WTC11 (cell line): ENCODE results near the gene OGDH. TPM values are rescaled to one million over a fixed set of nuclear protein-coding genes. Genes with fewer than 3 reads are reported as not detected.

Experiments used
- ATAC-seq: fragments of 200-7000 bp; cut with Tn5 transposase; 2 replicates; pipeline ENCODE4 v1.10.0; 2021; ENCODE audit warnings: mild to moderate bottlenecking, moderate library complexity
- CTCF ChIA-PET: fragments of 300-600 bp; sonication (Branson Sonifier 250); formaldehyde crosslinking; loops from one replicate; lab custom pipeline; 2021; ENCODE audit warnings: antibody characterized with exemption; lab: Charles Lee
- POLR2A ChIA-PET: fragments of 350-600 bp; sonication (Branson Sonifier 250); formaldehyde crosslinking; loops from one replicate; lab custom pipeline; 2021; ENCODE audit warnings: antibody characterized with exemption; lab: Charles Lee
- DNase-seq: peaks from one replicate; pipeline ENCODE4 v3.0.0; 2021; ENCODE audit warnings: low spot score
- H3K27ac Mint-ChIP-seq: 2 replicates; pipeline ENCODE4 v1.8.0; 2021; ENCODE audit warnings: mixed read lengths
- H3K27me3 Mint-ChIP-seq: 2 replicates; pipeline ENCODE4 v1.8.0; 2021; ENCODE audit warnings: low read depth, mild to moderate bottlenecking, moderate library complexity, mixed read lengths
- H3K36me3 Mint-ChIP-seq: 2 replicates; pipeline ENCODE4 v1.8.0; 2021; ENCODE audit warnings: mixed read lengths
- H3K4me1 Mint-ChIP-seq: 2 replicates; pipeline ENCODE4 v1.8.0; 2022; ENCODE audit warnings: mixed read lengths
- H3K4me3 Mint-ChIP-seq: 2 replicates; pipeline ENCODE4 v1.8.0; 2021; ENCODE audit warnings: mild to moderate bottlenecking, moderate library complexity, mixed read lengths
- H3K9me3 Mint-ChIP-seq: 2 replicates; pipeline ENCODE4 v1.8.0; 2021; ENCODE audit warnings: mixed read lengths
- ATF1 ChIP-seq: sonication (generic); formaldehyde crosslinking; IDR thresholded peaks from 2 replicates; pipeline ENCODE4 v1.8.1; 2023; ENCODE audit warnings: mild to moderate bottlenecking, moderate library complexity, missing genetic modification reagents
- CBFB ChIP-seq: sonication (generic); formaldehyde crosslinking; IDR thresholded peaks from 2 replicates; pipeline ENCODE4 v1.8.1; 2022; ENCODE audit warnings: mild to moderate bottlenecking, low read depth, missing genetic modification reagents
- EMX1 ChIP-seq: fragments of 250-450 bp; sonication (Bioruptor Pico); IDR thresholded peaks from 2 replicates; pipeline ENCODE4 v1.8.0; 2021; ENCODE audit warnings: mild to moderate bottlenecking
- ETV6 ChIP-seq: sonication (generic); formaldehyde crosslinking; IDR thresholded peaks from 2 replicates; pipeline ENCODE4 v1.8.1; 2022; ENCODE audit warnings: mild to moderate bottlenecking, missing genetic modification reagents
- HMGA2 ChIP-seq: fragments of 250-450 bp; sonication (Bioruptor Pico); IDR thresholded peaks from 2 replicates; pipeline ENCODE4 v1.4.0; 2021; ENCODE audit warnings: mild to moderate bottlenecking, moderate library complexity
- JAZF1 ChIP-seq: fragments of 250-450 bp; sonication (Bioruptor Pico); IDR thresholded peaks from 2 replicates; pipeline ENCODE4 v1.9.0; 2021; ENCODE audit warnings: moderate library complexity, mild to moderate bottlenecking, inconsistent platforms
- NFATC4 ChIP-seq: fragments of 250-450 bp; sonication (Bioruptor Pico); IDR thresholded peaks from 2 replicates; pipeline ENCODE4 v1.9.0; 2021; ENCODE audit warnings: mild to moderate bottlenecking
- NR2C2 ChIP-seq: sonication (generic); formaldehyde crosslinking; IDR thresholded peaks from 2 replicates; pipeline ENCODE4 v1.8.0; 2022; ENCODE audit warnings: mild to moderate bottlenecking, missing genetic modification reagents
- RELA ChIP-seq: sonication (generic); formaldehyde crosslinking; IDR thresholded peaks from 2 replicates; pipeline ENCODE4 v1.8.1; 2022; ENCODE audit warnings: missing genetic modification reagents, mild to moderate bottlenecking, borderline replicate concordance
- SMAD3 ChIP-seq: sonication (generic); formaldehyde crosslinking; IDR thresholded peaks from 2 replicates; pipeline ENCODE4 v1.8.0; 2022; ENCODE audit warnings: missing genetic modification reagents, mild to moderate bottlenecking, borderline replicate concordance
- TCF7 ChIP-seq: sonication (generic); formaldehyde crosslinking; IDR thresholded peaks from 2 replicates; pipeline ENCODE4 v1.8.0; 2022; ENCODE audit warnings: mild to moderate bottlenecking, low read depth, missing genetic modification reagents, moderate library complexity
- ZNF121 ChIP-seq: sonication (generic); formaldehyde crosslinking; IDR thresholded peaks from 2 replicates; pipeline ENCODE4 v1.8.0; 2023; ENCODE audit warnings: missing genetic modification reagents
- ZNF138 ChIP-seq: sonication (generic); formaldehyde crosslinking; conservative IDR thresholded peaks from 2 replicates; pipeline ENCODE4 v1.8.1; 2022; ENCODE audit warnings: mild to moderate bottlenecking, moderate library complexity, missing genetic modification reagents
- ZNF416 ChIP-seq: fragments of 250-450 bp; sonication (Bioruptor Pico); IDR thresholded peaks from 2 replicates; pipeline ENCODE4 v1.9.0; 2021; ENCODE audit warnings: mild to moderate bottlenecking, inconsistent platforms
- ZNF423 ChIP-seq: fragments of 250-450 bp; sonication (Bioruptor Pico); IDR thresholded peaks from 2 replicates; pipeline ENCODE4 v2.1.2; 2022; ENCODE audit warnings: mild to moderate bottlenecking, moderate library complexity
- total RNA-seq: library from RNA; stranded (reverse); gene quantifications from 3 replicates; pipeline ENCODE4 v1.2.3, GENCODE V29; 2021
- TF ChIP-seq, protein P1 (sequence below): fragments of 250-450 bp; sonication (Bioruptor Pico); IDR thresholded peaks from 2 replicates; pipeline ENCODE4 v1.9.0; 2021; ENCODE audit warnings: mild to moderate bottlenecking
- TF ChIP-seq, protein P2 (sequence below): sonication (generic); formaldehyde crosslinking; IDR thresholded peaks from 2 replicates; pipeline ENCODE4 v1.8.1; 2023; ENCODE audit warnings: mild to moderate bottlenecking, moderate library complexity, missing genetic modification reagents
- TF ChIP-seq, protein P3 (sequence below): sonication (generic); formaldehyde crosslinking; IDR thresholded peaks from 2 replicates; pipeline ENCODE4 v1.8.1; 2023; ENCODE audit warnings: mild to moderate bottlenecking, missing genetic modification reagents, moderate library complexity
- TF ChIP-seq, protein P4 (sequence below): sonication (generic); formaldehyde crosslinking; IDR thresholded peaks from 2 replicates; pipeline ENCODE4 v1.8.1; 2023; ENCODE audit warnings: mild to moderate bottlenecking, missing genetic modification reagents, borderline replicate concordance
- TF ChIP-seq, protein P5 (sequence below): sonication (generic); formaldehyde crosslinking; IDR thresholded peaks from 2 replicates; pipeline ENCODE4 v1.8.1; 2022; ENCODE audit warnings: low read depth, missing genetic modification reagents, borderline replicate concordance
- TF ChIP-seq, protein P6 (sequence below): fragments of 250-450 bp; sonication (Bioruptor Pico); IDR thresholded peaks from 2 replicates; pipeline ENCODE4 v1.8.0; 2021; ENCODE audit warnings: mild to moderate bottlenecking
- TF ChIP-seq, protein P7 (sequence below): sonication (generic); formaldehyde crosslinking; IDR thresholded peaks from 2 replicates; pipeline ENCODE4 v1.8.1; 2022; ENCODE audit warnings: low read depth, mild to moderate bottlenecking, moderate library complexity, missing genetic modification reagents, borderline replicate concordance
- TF ChIP-seq, protein P8 (sequence below): sonication (generic); formaldehyde crosslinking; IDR thresholded peaks from 2 replicates; pipeline ENCODE4 v1.8.1; 2022; ENCODE audit warnings: missing genetic modification reagents, borderline replicate concordance

The OGDH gene
- total RNA-seq, 1 experiment from 2014 or later, result 79.6 TPM

DNA sequence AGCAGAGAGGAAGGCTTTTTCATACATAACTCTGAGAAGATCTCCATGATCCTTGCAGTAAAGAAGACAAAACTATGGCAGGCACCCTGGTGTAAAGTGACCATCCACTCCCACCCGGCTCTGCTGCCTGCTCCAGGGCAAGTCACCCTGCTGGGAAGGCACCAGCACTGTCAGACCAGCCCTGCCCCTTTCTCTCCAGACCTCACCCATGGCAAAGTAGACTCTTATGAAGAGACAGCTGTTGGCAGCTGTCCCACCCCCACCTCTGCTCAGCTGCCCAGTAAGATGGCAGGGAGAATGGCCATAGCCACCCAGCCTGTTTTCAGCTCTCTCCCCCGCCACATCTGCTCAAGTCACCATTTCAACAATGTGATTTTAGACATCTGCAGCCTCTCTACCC, 133.6 kb downstream of the OGDH start (continued):
- TF ChIP-seq, protein P1, sequence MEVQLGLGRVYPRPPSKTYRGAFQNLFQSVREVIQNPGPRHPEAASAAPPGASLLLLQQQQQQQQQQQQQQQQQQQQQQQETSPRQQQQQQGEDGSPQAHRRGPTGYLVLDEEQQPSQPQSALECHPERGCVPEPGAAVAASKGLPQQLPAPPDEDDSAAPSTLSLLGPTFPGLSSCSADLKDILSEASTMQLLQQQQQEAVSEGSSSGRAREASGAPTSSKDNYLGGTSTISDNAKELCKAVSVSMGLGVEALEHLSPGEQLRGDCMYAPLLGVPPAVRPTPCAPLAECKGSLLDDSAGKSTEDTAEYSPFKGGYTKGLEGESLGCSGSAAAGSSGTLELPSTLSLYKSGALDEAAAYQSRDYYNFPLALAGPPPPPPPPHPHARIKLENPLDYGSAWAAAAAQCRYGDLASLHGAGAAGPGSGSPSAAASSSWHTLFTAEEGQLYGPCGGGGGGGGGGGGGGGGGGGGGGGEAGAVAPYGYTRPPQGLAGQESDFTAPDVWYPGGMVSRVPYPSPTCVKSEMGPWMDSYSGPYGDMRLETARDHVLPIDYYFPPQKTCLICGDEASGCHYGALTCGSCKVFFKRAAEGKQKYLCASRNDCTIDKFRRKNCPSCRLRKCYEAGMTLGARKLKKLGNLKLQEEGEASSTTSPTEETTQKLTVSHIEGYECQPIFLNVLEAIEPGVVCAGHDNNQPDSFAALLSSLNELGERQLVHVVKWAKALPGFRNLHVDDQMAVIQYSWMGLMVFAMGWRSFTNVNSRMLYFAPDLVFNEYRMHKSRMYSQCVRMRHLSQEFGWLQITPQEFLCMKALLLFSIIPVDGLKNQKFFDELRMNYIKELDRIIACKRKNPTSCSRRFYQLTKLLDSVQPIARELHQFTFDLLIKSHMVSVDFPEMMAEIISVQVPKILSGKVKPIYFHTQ (CRISPR knock-in tag), result no peak
- TF ChIP-seq EMX1 (CRISPR knock-in tag) (no peak), ZNF423 (CRISPR knock-in tag) (no peak), ATF1 (no peak), NFATC4 (no peak), CBFB (CRISPR knock-in tag) (no peak), JAZF1 (no peak), SMAD3 (CRISPR knock-in tag) (no peak), ZNF138 (CRISPR knock-in tag) (no peak), NR2C2 (CRISPR knock-in tag) (no peak), ZNF121 (CRISPR knock-in tag) (no peak)
- TF ChIP-seq, protein P2, sequence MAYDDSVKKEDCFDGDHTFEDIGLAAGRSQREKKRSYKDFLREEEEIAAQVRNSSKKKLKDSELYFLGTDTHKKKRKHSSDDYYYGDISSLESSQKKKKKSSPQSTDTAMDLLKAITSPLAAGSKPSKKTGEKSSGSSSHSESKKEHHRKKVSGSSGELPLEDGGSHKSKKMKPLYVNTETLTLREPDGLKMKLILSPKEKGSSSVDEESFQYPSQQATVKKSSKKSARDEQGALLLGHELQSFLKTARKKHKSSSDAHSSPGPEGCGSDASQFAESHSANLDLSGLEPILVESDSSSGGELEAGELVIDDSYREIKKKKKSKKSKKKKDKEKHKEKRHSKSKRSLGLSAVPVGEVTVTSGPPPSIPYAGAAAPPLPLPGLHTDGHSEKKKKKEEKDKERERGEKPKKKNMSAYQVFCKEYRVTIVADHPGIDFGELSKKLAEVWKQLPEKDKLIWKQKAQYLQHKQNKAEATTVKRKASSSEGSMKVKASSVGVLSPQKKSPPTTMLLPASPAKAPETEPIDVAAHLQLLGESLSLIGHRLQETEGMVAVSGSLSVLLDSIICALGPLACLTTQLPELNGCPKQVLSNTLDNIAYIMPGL (CRISPR knock-in tag), result no peak
- TF ChIP-seq, protein P3, sequence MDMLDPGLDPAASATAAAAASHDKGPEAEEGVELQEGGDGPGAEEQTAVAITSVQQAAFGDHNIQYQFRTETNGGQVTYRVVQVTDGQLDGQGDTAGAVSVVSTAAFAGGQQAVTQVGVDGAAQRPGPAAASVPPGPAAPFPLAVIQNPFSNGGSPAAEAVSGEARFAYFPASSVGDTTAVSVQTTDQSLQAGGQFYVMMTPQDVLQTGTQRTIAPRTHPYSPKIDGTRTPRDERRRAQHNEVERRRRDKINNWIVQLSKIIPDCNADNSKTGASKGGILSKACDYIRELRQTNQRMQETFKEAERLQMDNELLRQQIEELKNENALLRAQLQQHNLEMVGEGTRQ (CRISPR knock-in tag), result no peak
- TF ChIP-seq, protein P4, sequence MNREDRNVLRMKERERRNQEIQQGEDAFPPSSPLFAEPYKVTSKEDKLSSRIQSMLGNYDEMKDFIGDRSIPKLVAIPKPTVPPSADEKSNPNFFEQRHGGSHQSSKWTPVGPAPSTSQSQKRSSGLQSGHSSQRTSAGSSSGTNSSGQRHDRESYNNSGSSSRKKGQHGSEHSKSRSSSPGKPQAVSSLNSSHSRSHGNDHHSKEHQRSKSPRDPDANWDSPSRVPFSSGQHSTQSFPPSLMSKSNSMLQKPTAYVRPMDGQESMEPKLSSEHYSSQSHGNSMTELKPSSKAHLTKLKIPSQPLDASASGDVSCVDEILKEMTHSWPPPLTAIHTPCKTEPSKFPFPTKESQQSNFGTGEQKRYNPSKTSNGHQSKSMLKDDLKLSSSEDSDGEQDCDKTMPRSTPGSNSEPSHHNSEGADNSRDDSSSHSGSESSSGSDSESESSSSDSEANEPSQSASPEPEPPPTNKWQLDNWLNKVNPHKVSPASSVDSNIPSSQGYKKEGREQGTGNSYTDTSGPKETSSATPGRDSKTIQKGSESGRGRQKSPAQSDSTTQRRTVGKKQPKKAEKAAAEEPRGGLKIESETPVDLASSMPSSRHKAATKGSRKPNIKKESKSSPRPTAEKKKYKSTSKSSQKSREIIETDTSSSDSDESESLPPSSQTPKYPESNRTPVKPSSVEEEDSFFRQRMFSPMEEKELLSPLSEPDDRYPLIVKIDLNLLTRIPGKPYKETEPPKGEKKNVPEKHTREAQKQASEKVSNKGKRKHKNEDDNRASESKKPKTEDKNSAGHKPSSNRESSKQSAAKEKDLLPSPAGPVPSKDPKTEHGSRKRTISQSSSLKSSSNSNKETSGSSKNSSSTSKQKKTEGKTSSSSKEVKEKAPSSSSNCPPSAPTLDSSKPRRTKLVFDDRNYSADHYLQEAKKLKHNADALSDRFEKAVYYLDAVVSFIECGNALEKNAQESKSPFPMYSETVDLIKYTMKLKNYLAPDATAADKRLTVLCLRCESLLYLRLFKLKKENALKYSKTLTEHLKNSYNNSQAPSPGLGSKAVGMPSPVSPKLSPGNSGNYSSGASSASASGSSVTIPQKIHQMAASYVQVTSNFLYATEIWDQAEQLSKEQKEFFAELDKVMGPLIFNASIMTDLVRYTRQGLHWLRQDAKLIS (CRISPR knock-in tag), result no peak
- TF ChIP-seq, all 79 proteins: peak for 0

DNA sequence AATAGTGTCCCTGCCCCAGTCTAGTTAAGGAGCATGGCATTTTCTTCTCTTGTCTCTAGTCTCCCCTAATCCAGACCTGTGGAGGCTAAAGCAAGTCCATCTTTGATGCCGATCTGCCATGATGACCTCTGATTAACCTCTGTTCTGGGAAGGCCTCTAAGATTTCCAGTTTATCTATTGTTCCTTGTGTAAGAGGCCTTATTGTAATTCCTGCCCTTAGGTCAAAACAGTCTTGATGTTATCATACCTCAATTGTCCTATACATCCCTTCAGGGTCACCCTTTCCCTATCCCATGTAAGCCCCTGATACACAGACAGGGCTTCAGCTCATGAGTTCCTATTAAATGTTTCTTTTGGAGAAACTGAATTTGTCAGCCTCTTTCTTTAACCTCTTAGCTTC, 137.3 kb downstream of the OGDH start:
- Mint-ChIP-seq H3K9me3 (no peaks in the 10 kb centered on the region), H3K27me3 (no peaks in the 10 kb centered on the region; the same call in 1 of the 2 replicates), H3K27ac (no peak overlapping the region), H3K36me3 (no peaks in the 10 kb centered on the region), H3K4me1 (peaks cover 5% of the 10 kb centered on the region), H3K4me3 (no peak overlapping the region)
- ChIA-PET POLR2A (no interaction called here), CTCF (no interaction called here)
- no peak for ATAC-seq
- DNase-seq, result no peak
- TF ChIP-seq, protein P5, sequence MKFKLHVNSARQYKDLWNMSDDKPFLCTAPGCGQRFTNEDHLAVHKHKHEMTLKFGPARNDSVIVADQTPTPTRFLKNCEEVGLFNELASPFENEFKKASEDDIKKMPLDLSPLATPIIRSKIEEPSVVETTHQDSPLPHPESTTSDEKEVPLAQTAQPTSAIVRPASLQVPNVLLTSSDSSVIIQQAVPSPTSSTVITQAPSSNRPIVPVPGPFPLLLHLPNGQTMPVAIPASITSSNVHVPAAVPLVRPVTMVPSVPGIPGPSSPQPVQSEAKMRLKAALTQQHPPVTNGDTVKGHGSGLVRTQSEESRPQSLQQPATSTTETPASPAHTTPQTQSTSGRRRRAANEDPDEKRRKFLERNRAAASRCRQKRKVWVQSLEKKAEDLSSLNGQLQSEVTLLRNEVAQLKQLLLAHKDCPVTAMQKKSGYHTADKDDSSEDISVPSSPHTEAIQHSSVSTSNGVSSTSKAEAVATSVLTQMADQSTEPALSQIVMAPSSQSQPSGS (CRISPR knock-in tag), result no peak
- TF ChIP-seq EMX1 (CRISPR knock-in tag), result no peak
- TF ChIP-seq, protein P6, sequence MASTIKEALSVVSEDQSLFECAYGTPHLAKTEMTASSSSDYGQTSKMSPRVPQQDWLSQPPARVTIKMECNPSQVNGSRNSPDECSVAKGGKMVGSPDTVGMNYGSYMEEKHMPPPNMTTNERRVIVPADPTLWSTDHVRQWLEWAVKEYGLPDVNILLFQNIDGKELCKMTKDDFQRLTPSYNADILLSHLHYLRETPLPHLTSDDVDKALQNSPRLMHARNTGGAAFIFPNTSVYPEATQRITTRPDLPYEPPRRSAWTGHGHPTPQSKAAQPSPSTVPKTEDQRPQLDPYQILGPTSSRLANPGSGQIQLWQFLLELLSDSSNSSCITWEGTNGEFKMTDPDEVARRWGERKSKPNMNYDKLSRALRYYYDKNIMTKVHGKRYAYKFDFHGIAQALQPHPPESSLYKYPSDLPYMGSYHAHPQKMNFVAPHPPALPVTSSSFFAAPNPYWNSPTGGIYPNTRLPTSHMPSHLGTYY (CRISPR knock-in tag), result no peak
- TF ChIP-seq, protein P7, sequence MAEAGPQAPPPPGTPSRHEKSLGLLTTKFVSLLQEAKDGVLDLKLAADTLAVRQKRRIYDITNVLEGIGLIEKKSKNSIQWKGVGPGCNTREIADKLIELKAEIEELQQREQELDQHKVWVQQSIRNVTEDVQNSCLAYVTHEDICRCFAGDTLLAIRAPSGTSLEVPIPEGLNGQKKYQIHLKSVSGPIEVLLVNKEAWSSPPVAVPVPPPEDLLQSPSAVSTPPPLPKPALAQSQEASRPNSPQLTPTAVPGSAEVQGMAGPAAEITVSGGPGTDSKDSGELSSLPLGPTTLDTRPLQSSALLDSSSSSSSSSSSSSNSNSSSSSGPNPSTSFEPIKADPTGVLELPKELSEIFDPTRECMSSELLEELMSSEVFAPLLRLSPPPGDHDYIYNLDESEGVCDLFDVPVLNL, result no peak
- TF ChIP-seq ZNF416 (CRISPR knock-in tag), result no peak
- no peak for TF ChIP-seq TCF7 (CRISPR knock-in tag)
- no peak for TF ChIP-seq HMGA2 (CRISPR knock-in tag)
- no peak for TF ChIP-seq ETV6 (CRISPR knock-in tag)
- no peak for TF ChIP-seq RELA (CRISPR knock-in tag)
- TF ChIP-seq, protein P8, sequence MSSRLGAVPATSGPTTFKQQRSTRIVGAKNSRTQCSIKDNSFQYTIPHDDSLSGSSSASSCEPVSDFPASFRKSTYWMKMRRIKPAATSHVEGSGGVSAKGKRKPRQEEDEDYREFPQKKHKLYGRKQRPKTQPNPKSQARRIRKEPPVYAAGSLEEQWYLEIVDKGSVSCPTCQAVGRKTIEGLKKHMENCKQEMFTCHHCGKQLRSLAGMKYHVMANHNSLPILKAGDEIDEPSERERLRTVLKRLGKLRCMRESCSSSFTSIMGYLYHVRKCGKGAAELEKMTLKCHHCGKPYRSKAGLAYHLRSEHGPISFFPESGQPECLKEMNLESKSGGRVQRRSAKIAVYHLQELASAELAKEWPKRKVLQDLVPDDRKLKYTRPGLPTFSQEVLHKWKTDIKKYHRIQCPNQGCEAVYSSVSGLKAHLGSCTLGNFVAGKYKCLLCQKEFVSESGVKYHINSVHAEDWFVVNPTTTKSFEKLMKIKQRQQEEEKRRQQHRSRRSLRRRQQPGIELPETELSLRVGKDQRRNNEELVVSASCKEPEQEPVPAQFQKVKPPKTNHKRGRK, result no peak
